GM19463 (cell line): ENCODE measurements around the gene DENND1B.

ENCODE experiments used
- ATAC-seq: cut with Tn5 transposase; IDR thresholded peaks from one replicate; pipeline ENCODE4 v1.9.1; 2021; ENCODE audit warnings: mild to moderate bottlenecking, moderate library complexity; ENCODE audit not compliant: unreplicated experiment

DENND1B gene

DNA sequence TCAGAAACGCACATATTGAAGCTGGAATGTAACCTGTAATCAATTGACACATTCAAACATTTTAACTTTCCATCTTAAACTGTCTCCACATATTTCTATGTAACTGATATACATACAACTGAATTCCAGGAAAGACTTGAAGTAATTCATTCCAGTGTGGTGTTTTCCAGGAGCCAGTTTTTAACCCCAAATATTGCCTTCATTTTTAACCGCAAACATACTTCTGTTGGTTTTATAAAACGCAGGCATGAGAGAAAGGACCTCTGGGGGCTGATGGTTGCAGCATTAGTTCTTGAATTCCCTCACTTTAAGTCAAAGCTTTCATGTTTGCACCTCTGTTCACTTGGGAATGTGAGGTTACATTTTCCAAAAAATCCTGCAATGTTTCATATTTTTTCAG lies 303.1 kb downstream of the DENND1B start:
- no peak for ATAC-seq

GRCh38 chr1:197471248-197471985 lies 303.9 kb downstream of the DENND1B start:
- ATAC-seq: no peak

DNA sequence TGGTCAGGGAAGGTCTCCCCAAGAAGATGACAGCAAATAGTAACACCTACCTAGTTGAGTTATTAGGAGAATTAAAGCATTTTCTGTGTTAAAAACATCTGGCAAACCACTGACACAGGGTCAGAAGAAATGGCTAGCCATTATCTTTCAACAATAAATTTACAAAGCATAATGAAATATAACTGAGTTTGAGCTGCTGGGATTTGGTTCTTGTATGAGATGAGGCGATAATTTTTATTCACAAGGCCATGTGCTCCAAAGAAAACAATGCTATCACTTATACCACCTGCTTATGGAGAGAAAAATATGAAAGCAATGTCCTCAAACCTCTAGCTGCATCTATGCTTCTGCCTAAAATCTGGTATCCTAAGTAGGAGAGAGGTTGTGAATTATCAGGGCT lies 304.9 kb downstream of the DENND1B start:
- ATAC-seq: no peak

GRCh38 chr1:197469620-197470210 lies 305.6 kb downstream of the DENND1B start:
- ATAC-seq: no peak

- no peak for ATAC-seq
These were observed 306.6 kb downstream of the DENND1B start for GRCh38 chr1:197468543-197469175.

- no peak for ATAC-seq
These were observed 307.4 kb downstream of the DENND1B start for GRCh38 chr1:197467881-197468280.

- ATAC-seq: no peak
These were observed 308.5 kb downstream of the DENND1B start for GRCh38 chr1:197466813-197467212.

DNA sequence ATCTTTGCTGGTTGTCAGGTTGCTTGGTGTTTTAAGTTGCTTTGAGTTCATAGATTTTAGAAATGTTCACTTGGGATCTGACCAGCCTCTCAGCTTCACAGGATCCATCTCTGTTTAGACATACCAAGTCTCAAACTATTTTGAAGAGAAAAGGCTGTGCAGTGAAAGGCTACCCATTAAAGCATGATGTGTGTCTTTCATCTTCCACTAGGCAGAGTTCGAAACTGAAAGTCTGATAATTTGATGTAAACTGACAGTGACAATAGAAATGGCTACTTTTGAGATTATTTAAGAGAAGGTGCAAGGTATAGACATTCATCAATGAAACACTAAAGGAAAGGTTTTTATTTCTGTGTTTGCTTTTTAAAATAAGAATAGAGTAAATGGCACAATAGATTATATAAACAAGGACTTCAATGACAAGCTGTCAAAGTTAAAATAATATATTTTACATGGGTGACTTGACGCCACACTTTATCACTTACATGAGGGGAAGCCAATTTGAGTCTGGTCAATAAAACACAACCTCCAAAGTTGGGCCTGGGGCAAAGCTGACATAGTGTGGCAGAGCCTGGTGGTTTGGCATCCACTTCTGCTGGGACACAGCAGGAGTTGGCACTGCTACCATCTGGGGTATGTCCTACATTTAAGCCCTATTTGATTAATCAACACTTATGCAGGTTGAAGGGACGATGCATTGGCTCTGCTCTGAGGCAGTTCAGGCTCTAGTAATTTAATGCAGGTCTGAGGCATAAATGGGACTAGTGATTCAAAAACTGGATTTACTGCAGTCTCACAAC lies 309.6 kb downstream of the DENND1B start:
- no peak for ATAC-seq

DNA sequence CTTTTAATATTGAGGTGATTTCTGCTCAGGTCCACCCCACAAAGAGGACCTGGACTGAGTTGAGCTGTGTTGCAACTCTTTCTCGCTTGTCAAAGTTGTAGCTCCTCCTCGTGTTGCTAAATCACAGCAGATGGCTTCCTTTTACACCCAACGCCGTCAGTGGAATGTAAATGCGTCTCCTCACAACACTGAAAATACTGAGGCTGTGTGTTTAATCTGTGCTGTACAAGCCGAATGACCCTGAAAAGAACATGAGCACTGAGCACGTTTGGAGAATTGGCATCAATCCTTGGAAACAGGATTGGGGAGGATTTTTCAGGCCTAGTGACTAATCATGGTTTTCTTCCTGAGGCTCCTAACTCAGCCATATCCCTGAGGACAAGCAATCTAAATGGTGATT lies 311.2 kb downstream of the DENND1B start:
- no peak for ATAC-seq

DNA sequence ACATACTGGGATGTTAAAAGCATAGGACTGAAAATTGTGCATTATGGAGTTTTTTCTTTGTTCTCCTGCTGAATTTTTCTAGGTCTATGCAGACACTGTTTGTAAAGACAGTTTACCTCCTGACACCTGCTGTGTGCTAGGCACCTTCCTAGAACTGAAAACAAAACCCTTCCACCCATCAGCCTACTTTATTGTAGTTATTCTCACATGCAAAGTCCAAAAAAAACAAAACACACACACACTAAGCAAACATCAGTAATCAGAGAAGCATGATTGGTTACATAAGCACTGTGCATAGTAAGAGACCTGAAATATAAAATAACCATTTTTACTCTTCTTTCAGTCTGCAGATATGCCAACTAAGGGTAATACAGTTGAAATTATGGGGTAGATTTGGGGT lies 312.1 kb downstream of the DENND1B start:
- ATAC-seq: no peak

DNA sequence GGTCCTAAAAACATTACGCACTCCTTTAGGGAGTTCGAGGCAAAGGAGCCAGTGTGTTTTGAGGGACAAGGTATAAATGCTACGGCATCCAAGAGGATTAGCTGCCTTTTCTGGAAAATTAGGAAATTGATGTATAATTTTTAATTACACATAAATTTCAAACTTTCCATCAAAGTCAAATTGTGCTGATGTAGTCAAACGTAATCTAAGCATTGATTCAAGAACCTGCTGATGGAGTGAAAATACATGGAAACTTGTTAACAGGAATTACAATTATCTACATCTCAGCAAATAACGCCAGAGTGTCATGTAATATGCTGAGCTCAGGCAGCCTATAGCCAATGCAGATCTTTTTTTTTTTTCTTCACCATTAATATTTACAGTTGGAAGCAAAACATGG lies 312.7 kb downstream of the DENND1B start:
- ATAC-seq: no peak
